AG09319 (cell line): ENCODE measurements around the gene WDR45B.
"Not testable (repeated sequence)": the region's sequence is repeated elsewhere in the genome, so short reads cannot be mapped to it uniquely, and the experiment has no call there.

Experiments used
- DNase-seq: peaks from one replicate; pipeline ENCODE4 v3.0.0-alpha.2; 2010; ENCODE audit warnings: low read depth; ENCODE audit errors: extremely low read depth
- TF ChIP-seq, protein P1 (sequence below): IDR thresholded peaks from 2 replicates; pipeline ENCODE4 v1.5.1; 2011; ENCODE audit warnings: low read depth, mild to moderate bottlenecking, inconsistent platforms, low read length, moderate library complexity

The WDR45B gene

DNA sequence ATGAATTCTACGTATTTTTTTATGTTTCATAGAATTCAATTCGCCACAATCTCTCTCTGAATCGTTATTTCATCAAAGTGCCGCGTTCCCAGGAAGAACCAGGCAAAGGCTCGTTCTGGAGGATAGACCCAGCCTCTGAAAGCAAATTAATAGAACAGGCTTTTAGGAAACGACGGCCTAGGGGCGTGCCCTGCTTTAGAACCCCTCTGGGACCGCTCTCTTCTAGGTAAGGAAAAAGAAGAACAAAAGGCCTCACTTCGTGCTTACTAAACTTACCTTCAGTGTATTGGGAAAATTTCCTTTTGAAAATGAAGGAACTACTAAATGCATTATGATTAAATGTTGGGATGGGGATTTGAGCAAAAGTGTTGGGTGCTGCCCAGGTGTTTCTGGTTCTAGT lies 65.5 kb downstream of the WDR45B start:
- no peak for DNase-seq
- TF ChIP-seq, protein P1, sequence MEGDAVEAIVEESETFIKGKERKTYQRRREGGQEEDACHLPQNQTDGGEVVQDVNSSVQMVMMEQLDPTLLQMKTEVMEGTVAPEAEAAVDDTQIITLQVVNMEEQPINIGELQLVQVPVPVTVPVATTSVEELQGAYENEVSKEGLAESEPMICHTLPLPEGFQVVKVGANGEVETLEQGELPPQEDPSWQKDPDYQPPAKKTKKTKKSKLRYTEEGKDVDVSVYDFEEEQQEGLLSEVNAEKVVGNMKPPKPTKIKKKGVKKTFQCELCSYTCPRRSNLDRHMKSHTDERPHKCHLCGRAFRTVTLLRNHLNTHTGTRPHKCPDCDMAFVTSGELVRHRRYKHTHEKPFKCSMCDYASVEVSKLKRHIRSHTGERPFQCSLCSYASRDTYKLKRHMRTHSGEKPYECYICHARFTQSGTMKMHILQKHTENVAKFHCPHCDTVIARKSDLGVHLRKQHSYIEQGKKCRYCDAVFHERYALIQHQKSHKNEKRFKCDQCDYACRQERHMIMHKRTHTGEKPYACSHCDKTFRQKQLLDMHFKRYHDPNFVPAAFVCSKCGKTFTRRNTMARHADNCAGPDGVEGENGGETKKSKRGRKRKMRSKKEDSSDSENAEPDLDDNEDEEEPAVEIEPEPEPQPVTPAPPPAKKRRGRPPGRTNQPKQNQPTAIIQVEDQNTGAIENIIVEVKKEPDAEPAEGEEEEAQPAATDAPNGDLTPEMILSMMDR: no peak

DNA sequence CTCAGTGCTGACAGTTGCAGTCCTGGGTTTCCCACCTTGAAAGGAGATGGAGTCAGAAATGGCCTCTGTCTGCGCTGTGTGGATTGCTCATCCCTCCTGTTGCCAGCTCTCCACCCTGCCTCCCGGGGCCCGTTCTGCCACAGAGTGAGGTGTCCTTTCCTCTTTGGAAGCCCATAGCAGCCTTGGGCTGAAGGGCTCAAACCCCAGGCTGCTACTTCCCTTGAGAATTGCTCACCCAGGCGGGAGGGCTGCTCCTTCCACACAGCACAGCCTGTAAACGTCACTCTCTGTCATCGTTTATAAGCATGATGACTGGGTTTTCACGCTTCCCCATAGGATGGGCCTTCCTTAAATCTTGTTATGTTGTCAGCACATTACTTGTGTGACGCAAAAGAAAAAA lies 66.0 kb downstream of the WDR45B start:
- TF ChIP-seq, protein P1: no peak
- no peak for DNase-seq

DNA sequence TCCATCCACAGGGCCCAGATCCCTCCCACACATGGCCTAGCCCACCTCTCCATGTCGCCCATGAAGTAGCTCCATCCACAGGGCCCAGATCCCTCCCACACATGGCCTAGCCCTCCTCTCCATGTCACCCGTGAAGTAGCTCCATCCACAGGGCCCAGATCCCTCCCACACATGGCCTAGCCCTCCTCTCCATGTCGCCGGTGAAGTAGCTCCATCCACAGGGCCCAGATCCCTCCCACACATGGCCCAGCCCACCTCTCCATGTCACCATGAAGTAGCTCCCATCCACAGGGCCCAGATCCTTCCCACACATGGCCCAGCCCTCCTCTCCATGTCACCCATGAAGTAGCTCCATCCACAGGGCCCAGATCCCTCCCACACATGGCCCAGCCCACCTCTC lies 68.3 kb downstream of the WDR45B start:
- not testable (repeated sequence) for DNase-seq

DNA sequence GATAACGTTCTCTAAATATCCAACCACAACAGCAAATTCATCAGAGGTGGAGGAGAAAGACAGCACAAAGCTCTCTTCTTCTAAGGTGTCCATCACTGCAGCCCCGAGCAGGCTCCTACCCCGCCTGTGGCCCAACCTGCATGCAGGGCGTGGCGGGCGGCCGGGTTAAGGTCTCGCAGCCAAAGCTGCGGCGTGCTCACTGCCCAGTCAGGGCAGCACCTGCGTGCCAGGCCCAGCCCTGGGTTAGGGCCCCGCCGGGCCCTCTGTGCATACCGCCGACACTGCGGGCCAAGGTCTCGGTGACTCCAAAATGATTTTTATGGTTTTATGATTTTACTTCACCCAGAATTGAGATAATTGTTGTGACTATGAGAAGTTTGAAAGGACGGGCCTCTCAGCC lies 70.9 kb downstream of the WDR45B start:
- DNase-seq: no peak
- TF ChIP-seq, protein P1: no peak

DNA sequence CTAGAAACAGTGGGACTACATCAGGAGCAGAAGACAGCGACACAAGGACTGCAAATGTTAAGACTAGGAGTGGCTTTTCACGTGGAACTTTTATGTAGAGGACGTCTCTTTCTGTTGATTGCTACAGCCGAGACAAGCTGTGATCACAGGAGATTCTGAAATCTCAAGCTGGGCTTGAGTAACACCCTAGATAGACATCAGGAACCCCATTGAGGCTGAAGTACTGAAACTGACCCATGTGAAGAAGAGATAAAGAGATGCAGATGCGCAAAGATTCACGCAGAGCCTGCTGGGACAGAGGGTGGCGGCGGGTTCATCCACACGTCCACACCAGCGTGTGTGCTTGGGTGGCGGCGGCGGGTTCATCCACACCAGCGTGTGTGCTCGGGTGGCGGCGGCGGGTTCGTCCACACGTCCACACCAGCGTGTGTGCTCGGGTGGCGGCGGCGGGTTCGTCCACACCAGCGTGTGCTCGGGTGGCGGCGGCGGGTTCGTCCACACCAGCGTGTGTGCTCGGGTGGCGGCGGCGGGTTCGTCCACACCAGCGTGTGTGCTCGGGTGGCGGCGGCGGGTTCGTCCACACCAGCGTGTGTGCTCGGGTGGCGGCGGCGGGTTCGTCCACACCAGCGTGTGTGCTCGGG lies 72.5 kb downstream of the WDR45B start:
- DNase-seq: not testable (repeated sequence)

DNA sequence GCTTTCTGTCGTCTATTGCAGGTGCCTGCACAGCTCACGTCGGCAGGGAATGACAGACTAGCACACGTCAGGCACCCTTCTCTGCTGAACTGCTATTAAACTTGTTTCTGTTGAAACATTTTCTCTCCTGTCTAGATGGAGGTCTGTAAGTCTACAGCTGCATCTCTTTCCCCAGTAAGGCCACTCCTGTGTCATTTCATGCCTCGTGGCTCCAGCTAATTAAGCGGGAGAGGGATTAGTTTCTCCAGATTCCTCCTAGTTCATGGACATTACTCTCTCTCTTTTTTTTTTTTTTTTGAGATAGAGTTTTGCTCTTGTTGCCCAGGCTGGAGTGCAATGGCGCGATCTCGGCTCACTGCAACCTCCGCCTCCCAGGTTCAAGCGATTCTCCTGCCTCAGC lies 74.2 kb downstream of the WDR45B start:
- TF ChIP-seq, protein P1: no peak

DNA sequence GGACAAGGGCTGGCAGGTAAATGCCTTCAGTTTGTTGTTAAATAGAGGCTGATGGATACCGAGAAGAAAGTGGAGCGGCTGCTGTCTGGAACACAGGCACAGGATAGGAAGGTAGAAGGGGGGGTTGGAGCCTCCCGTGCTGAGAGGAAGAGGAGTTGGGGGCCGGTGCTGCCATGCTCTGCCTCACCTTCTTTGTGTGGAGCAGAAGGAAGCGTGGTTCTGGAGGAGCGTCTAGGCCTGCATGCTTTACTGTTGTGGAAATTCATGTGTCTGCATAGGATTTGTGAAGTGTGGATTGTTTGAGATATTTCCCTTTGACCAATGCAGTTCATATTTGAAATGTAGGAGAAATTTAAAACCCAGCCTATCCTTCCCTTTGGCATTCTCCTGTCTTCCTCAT lies 76.4 kb downstream of the WDR45B start:
- TF ChIP-seq, protein P1: no peak
- no peak for DNase-seq

More for the DNA sequence above, 74.2 kb downstream of the WDR45B start:
- DNase-seq: no peak

DNA sequence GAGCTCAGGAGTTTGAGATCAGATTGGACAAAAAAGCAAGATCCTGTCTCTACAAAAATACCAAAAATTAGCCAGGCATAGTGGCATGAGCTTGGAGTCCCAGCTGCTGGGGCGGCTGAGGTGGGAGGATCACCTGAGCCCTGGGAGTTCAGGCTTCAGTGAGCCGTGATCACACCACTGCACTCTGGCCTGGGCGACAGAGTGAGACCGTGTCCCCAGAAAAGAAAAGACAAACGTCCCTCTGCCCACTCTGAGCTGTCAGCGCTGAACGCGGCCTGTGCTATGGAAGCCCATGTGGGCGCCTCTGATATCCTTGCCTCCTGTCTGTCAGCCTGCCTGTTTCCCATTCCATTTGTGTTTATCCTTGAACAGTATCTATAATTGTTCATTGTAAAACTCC lies 78.0 kb downstream of the WDR45B start:
- DNase-seq: no peak
- TF ChIP-seq, protein P1: no peak
